Hippocampal formation (tissue), 2 donors: Measurements from ENCODE around the gene UBR7.
"Not testable (repeated sequence)": the region's sequence is repeated elsewhere in the genome, so short reads cannot be mapped to it uniquely, and the experiment has no call there.

Experiments used
- DNase-seq, 2 donors: peaks; one replicate each; lab custom pipeline; 2025; lab: John Stamatoyannopoulos, UW

The UBR7 gene

DNA sequence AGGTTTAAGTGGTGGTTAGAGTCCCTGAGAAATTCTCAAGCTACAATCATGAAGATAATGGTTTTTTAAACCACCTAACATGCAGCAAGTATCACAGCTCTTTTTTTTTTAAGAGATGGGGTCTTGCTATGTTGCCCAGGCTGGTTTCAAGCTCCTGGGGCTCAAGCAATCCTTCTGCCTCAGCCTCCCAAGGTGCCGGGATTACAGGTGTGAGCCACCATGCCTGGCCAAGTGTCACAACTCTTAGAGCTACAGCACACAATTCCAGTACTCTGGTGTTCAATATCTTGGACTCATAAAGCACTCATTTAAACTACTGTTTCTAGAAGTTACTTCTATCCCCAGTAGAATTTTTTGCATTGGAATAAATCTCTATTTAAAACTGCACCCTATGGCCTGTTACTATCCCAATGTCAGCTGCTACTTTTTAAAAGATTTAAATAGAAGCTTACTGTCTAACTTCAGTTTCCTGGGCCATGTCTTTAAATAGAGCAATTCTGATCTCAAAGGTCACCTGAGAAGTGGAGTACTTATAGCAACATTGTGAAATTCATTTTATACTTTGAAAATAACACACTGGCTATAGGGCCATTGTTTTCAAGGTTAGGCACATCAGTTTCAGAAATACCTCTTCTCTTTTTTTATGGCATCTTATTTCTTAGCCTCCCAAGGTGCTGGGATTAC is 11.6 kb upstream of the UBR7 start:
- DNase-seq = no peak

- DNase-seq = no peak
Measured at GRCh38 chr14:93199031-93199430, 8.0 kb upstream of the UBR7 start.

DNA sequence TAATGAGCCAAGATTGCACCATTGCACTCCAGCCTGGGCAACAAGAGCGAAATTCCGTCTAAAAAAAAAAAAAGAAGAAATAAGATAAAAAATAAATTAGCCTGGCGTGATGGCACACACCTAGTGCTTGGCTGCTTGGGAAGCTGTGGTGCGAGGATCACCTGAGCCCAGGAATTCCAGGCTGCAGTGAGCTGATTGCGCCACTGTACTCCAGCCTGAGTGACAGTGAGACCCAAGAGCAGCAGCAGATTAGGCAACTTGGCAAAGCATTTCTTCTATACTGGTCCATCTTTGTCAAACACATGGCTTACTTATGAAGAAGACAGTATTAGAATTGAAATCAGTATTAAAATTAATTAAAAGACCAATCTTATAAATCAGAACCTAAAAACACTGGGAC is 6.5 kb upstream of the UBR7 start:
- DNase-seq = no peak

- no peak for DNase-seq
Measured at GRCh38 chr14:93201155-93201704, 5.8 kb upstream of the UBR7 start.

DNA sequence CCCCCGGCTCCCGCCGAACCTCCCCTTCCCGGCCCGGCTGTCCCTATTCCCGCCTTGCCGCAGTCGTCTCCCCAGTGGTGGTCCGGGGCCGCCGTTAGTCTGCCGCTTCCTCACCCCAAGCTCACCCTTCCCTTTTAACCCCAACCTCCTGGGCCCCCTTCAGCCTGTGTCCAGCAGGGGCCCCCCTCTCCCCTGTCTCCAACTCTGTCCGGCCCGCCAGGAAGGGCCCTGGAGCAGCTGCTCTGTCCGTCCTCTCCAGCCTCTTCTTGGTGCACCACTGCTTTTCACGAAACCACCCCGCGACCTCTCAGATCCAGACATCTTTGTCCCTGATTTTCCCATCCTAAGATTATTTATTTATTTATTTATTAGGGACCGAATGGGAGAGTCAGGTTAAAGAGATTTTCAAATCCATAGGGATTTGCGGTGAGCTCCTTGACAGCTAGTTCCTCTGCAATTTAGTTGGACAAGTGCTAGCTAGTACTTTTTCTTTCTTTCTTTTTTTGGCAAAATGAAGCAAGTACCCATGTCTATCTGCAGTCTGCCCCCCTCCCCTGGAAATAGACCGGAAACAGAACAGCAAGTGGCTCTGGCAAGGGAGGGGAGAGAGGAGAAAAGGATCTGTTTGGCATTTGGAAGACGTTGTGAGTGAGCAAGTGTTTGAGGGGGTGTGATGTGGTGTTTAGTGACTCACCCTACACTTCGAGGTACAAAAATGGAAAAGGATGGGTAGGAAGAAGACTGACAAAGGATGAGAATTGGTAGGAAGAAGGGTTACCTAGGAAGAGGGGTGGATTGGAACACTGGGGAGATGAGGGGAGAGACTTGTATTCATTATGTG is 632 bp downstream of the UBR7 start:
- peak in 1 of 2 donors; percentile 31 for DNase-seq

DNA sequence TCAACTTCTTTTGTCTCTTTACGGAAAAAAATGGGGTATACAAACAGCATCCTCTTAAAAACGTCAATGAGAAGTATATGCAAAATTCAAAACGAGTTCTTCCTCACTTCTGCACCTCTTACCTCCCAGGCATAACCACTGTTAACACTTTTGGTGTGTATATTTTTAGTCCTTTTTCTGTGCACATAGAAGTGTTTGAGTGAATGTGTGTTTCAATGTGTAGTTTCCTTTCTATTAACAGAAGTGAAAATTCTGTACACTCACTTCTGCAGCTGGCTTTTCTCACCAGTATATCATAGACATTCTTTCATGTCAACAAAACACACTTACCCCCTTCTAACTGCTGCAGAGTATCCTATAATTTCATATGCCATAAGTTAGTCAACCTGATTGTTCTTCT is 5.4 kb downstream of the UBR7 start:
- DNase-seq = no peak

GRCh38 chr14:93214598-93214997 is 7.5 kb downstream of the UBR7 start:
- no peak for DNase-seq

DNA sequence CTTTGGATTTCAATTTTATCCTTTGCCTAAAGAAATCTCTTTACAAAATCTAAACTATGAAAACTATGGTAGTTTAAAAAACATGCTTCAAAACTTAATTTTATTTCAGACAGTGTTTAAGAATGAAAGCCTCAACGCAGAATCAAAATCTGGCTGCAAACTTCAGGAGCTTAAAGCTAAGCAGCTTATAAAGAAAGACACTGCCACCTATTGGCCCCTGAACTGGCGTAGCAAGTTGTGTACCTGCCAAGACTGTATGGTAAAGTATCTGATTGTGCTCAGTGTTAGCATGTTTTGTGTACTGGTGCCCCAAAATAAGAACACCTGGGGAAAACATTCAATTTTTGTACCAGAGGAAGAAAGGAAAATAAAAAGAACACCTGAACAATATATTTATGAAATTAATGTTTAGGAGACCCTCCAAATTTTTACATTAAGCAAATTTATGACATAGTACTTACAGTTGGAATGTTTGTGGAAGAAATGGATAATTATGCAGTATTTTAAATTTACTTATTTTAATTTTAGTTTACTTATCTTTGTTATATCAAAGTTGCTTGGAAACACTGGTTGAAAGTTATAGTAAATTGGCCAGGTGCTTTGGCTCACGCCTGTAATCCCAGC is 12.2 kb downstream of the UBR7 start:
- no peak for DNase-seq

DNA sequence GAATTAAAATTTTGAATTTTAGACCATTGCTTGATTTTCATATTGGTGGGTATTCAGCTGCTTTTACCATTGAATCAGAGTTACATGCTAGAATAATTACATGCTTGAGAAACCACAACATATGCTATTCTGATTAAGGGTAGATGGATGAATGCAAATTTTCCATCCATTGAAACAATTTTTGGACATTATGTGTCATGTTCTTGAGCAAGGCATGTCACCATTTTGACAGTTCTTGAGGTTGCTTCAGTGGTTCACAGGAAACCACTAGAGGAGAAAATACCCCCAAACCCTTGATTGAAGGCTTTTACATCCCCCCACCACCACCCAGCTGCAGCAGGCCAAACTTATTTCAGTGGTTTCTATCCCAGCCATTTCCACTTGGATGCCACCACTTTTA is 13.5 kb downstream of the UBR7 start:
- no peak for DNase-seq

GRCh38 chr14:93223565-93223964 is 16.5 kb downstream of the UBR7 start:
- no peak for DNase-seq

DNA sequence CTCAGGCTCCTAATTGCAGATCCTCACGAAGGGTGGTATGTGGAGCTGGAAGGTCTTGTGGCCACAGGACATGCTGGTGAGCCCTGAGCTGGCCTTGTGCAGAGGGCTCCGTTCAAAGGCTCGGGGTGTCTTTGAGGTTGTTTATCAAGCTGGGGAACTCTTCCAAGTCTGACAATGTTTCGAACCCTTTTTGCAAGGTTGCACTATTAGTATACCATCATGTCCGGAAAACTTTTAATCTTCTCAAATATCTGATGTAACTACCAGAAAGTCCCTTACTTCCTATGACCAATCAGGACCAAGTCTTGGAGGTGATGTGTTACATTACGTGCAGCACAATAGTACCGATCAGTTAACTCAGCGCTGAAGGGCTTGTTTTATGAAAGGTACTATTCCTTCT is 21.5 kb downstream of the UBR7 start:
- no peak for DNase-seq

DNA sequence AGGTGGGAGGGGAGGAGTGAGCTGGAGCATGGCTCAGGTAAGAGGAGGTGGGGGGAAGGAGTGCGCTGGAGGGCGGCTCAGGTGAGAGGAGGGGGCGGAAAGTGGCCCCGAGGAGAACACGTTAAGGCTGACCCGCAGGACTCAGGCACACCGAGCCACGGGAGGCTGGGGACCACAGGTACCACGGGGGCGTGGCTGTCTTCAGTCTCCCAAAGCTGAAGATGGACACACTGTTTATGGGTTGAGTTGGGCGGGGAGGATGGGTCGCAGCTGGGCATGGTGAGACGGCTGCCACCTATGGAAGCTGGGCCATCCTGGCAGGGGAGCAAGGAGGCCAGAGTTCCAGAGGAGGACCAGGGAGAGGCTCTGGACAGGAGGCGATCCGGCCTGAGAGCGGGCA is 23.5 kb downstream of the UBR7 start:
- no peak for DNase-seq

GRCh38 chr14:93231129-93231979 is 24.3 kb downstream of the UBR7 start:
- DNase-seq = peak in 1 of 2 donors; percentile 4

DNA sequence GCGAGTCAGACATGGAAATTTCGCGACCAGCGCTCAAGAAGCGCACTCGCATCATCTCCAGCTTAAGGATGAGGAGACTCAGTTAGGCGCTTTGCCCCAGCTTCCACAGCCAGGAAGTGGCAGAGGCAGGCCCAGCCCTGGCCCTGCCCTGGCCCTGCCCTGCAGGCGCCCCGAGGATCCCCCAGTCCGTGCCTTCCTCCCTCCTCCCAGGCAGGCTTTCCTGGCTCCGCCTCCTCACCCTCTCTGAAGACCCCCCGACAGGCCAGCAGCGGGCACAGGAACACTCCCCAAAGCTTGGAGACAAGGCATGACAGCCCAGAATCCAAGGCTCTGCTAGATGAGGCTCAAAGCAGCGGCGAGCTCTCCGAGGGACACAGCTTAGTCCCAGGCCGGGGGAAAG is 25.1 kb downstream of the UBR7 start:
- no peak for DNase-seq

GRCh38 chr14:93233078-93233477 is 26.0 kb downstream of the UBR7 start:
- not testable (repeated sequence) for DNase-seq

DNA sequence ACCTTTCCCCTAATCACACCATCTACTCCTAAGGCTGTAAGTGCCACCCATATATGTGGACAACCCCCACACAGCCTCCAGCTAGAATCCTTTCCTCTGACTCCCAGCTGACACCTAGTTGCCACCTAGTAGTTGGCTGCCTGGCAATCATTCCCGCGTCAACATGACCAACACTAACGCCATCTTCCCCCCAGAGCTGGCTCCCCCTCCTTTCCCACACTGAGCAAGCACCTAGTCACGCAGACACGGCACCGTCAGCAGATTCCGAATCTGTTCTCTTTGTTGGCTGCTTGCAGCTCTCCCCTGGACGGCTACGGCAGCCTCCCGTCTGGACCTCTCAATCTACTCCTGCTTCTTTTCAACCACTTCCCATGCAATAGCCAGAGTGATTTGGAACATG is 27.7 kb downstream of the UBR7 start:
- no peak for DNase-seq

- DNase-seq = no peak
Measured at GRCh38 chr14:93239869-93240677, 33.0 kb downstream of the UBR7 start.

DNA sequence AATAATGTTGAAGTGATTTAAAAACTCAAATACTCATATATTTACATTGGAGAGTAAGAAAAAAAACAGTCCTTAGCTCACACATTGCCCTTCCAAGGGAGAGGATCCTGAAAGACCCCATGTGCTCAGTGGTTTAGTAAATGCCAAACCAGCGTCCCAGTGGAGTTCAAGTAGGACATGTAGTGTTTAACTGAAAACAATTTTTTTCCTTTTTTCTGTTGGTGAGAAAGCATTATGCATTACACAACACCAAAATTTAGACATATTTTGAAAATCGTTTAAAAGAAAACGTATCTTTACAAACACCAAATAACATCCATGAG is 33.6 kb downstream of the UBR7 start:
- no peak for DNase-seq

DNA sequence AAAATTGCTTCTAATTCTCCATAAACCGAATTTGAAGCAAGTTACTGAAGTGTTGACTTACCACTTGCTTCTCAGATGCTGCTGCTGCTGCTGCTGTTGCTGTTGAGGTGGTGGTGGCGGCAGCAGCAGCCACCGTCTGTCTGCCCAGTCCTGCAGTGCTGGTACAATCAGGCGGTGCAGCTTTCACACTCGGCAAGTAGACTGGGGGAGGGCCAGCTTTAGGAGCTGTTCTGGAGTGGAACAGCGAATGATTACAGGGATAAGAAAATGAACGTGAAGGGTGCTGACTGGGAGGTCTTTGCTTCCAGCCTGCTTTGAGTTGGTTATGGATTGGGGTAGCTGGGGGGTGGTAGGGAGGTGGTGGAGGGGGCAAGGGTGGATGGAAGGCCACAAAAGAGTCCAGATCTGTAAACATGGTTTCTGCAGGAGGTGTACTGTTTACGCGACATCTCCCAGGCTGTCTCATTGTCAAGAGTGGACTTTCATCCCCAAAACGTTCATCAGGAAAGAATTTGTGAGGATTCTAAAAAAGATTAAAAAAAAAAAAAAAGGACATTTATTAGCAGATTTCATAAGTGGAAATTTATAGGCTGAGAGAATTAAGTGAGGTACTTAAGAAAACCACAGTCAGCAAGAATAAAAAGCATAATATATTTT is 38.8 kb downstream of the UBR7 start:
- no peak for DNase-seq

DNA sequence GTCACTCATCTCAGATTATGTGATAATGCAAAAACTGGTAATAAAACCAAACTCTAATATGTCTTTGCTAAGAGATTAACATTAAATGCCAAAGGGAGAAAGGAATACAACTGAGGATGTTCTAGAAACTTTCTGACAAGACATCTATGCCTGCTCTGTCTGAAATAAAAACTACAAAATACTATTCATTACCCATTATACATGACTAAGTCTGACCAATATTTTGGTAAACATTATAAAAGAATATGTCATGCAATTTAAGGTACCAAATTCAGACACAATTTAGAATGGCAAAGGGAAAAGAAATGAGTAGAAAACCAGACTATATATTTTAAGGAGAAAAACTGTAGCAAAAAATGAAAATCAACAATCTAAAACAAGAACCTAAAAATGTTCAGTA is 39.5 kb downstream of the UBR7 start:
- no peak for DNase-seq
